ENCODE data around the gene DNAJC27. TPM values are rescaled to one million over a fixed set of nuclear protein-coding genes. Genes with fewer than 3 reads are reported as not detected.

The DNAJC27 gene
- total RNA-seq, 1 experiment from 2014 or later = 5.4 TPM

DNA sequence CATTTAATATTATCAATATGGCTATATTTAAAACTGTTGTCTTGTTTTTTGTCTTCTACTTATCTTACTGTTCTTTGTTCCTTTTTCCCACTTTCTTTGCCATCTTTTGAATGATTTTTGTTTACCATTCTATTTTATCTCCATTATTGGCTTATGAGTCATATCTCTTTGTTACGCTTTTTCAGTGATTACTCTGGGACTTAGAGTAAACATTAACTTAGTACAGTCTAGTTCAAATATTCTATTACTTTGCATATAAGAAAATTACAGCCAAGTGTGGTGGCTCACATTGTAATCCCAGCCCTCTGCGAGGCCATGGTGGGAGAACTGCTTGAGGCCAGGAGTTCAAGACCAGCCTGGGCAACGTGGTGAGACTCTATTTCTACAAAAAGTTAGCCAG lies 77.8 kb downstream of the DNAJC27 start (continued):
- TF ChIP-seq ERG (CRISPR knock-in tag; IDR thresholded peaks at IDR 0.05) (no peak), IRF2 (CRISPR knock-in tag; IDR thresholded peaks at IDR 0.05; ENCODE audit: borderline replicate concordance, low read depth) (no peak), NR1H2 (CRISPR knock-in tag; IDR thresholded peaks at IDR 0.05) (no peak), USF1 (CRISPR knock-in tag; IDR thresholded peaks at IDR 0.05) (no peak), GABPB1 (CRISPR knock-in tag; IDR thresholded peaks at IDR 0.05) (no peak)

Other genes with a start within 250 kb of the DNAJC27 start
- 37.6 to 43.4 TPM (median 39.2 TPM) in 3 replicates for gene PTRHD1, start 178.6 kb downstream of the DNAJC27 start, total RNA-seq (2021)
- gene CENPO, start 178.5 kb downstream of the DNAJC27 start, total RNA-seq (2021) = 35.2 to 38.6 TPM (median 35.2 TPM) in 3 replicates
- gene ADCY3, start 51.7 kb downstream of the DNAJC27 start, total RNA-seq (2021) = 37.1 to 41.7 TPM (median 39.4 TPM) in 3 replicates
- gene EFR3B, start 70.1 kb upstream of the DNAJC27 start, total RNA-seq (2021) = 8.9 to 10.1 TPM (median 9.7 TPM) in 3 replicates
- 3.2 to 4.4 TPM (median 3.7 TPM) in 3 replicates for gene POMC, start 196.6 kb upstream of the DNAJC27 start, total RNA-seq (2021)

Data from WTC11 (cell line).